ENCODE measurements around the gene PGAM5. TPM values are rescaled to one million over a fixed set of nuclear protein-coding genes. Genes with fewer than 3 reads are reported as not detected.

PGAM5 gene
- total and polyA plus RNA-seq, 4 donors, result 6.6 to 17.3 (median 10.3) TPM

Other genes with a start within 250 kb of the PGAM5 start
- 10 to 100 TPM; 49.0 to 51.0 TPM for gene FBRSL1, start 220.7 kb upstream of the PGAM5 start, total RNA-seq
- 10 to 100 TPM in 1 of 2 donors, 1 to 10 TPM in 1; 6.4 to 25.0 TPM for gene FBRSL1, start 220.7 kb upstream of the PGAM5 start, polyA plus RNA-seq
- 1 to 10 TPM in 1 of 2 donors, not detected in 1; 1.2 TPM for gene LRCOL1, start 100.3 kb upstream of the PGAM5 start, total RNA-seq
- under 1 TPM in 1 of 2 donors, not detected in 1; 0.59 TPM for gene LRCOL1, start 100.3 kb upstream of the PGAM5 start, polyA plus RNA-seq
- gene P2RX2, start 92.1 kb upstream of the PGAM5 start, total RNA-seq, result under 1 TPM in 1 of 2 donors, not detected in 1; 0.27 TPM
- gene P2RX2, start 92.1 kb upstream of the PGAM5 start, polyA plus RNA-seq, result not detected
- 10 to 100 TPM; 33.0 to 46.8 TPM for gene POLE, start 23.5 kb upstream of the PGAM5 start, total RNA-seq
- gene POLE, start 23.5 kb upstream of the PGAM5 start, polyA plus RNA-seq, result 10 to 100 TPM in 1 of 2 donors, 1 to 10 TPM in 1; 7.5 to 41.4 TPM
- 10 to 100 TPM; 13.0 to 16.3 TPM for gene PXMP2, start 23.3 kb upstream of the PGAM5 start, total RNA-seq
- 10 to 100 TPM; 23.8 to 70.7 TPM for gene PXMP2, start 23.3 kb upstream of the PGAM5 start, polyA plus RNA-seq
- 10 to 100 TPM; 52.0 to 65.1 TPM for gene ANKLE2, start 51.0 kb downstream of the PGAM5 start, total RNA-seq
- 10 to 100 TPM in 1 of 2 donors, 1 to 10 TPM in 1; 7.6 to 55.7 TPM for gene ANKLE2, start 51.0 kb downstream of the PGAM5 start, polyA plus RNA-seq
- 10 to 100 TPM; 83.1 to 91.2 TPM for gene GOLGA3, start 118.0 kb downstream of the PGAM5 start, total RNA-seq
- 10 to 100 TPM; 17.9 to 21.8 TPM for gene GOLGA3, start 118.0 kb downstream of the PGAM5 start, polyA plus RNA-seq
- gene CHFR, start 176.8 kb downstream of the PGAM5 start, total RNA-seq, result 10 to 100 TPM; 53.4 to 58.7 TPM
- gene CHFR, start 176.8 kb downstream of the PGAM5 start, polyA plus RNA-seq, result 10 to 100 TPM in 1 of 2 donors, 1 to 10 TPM in 1; 9.1 to 36.5 TPM
- gene ZNF605, start 245.5 kb downstream of the PGAM5 start, total RNA-seq, result 10 to 100 TPM; 13.7 to 19.4 TPM
- gene ZNF605, start 245.5 kb downstream of the PGAM5 start, polyA plus RNA-seq, result 1 to 10 TPM; 1.0 to 6.8 TPM